GM19025 (cell line): Measurements from ENCODE around the gene UTP15.

Experiments
- ATAC-seq: cut with Tn5 transposase; IDR thresholded peaks from one replicate; pipeline ENCODE4 v1.9.1; 2021; ENCODE audit warnings: mild to moderate bottlenecking, low read depth, moderate library complexity; ENCODE audit not compliant: unreplicated experiment

UTP15 gene

GRCh38 chr5:73620334-73620687, 54.8 kb downstream of the UTP15 start:
- no peak for ATAC-seq

GRCh38 chr5:73623060-73623459, 57.5 kb downstream of the UTP15 start:
- ATAC-seq, result no peak

- no peak for ATAC-seq
These were observed 58.4 kb downstream of the UTP15 start for GRCh38 chr5:73623901-73624404.

GRCh38 chr5:73624888-73625287, 59.3 kb downstream of the UTP15 start:
- no peak for ATAC-seq

GRCh38 chr5:73625372-73625943, 59.9 kb downstream of the UTP15 start:
- peak; percentile 37 for ATAC-seq

- peak; percentile 77 for ATAC-seq
These were observed 60.6 kb downstream of the UTP15 start, which contains the start of gene ARHGEF28 for GRCh38 chr5:73625944-73626811. TSS of gene ARHGEF28 (plus strand) at chr5:73626196. CDS start at chr5:73684852, 58,656 bp downstream.

GRCh38 chr5:73626814-73627313, 61.3 kb downstream of the UTP15 start:
- ATAC-seq, result no peak

GRCh38 chr5:73629456-73629855, 63.9 kb downstream of the UTP15 start:
- no peak for ATAC-seq

GRCh38 chr5:73630765-73631164, 65.2 kb downstream of the UTP15 start:
- ATAC-seq, result no peak

- ATAC-seq, result no peak
These were observed 66.0 kb downstream of the UTP15 start for GRCh38 chr5:73631500-73631899.
